LNCaP clone FGC (cell line): Measurements from ENCODE around the gene CAMK2D.

ENCODE experiments used
- DNase-seq: peaks from one replicate; pipeline ENCODE4 v3.0.0-alpha.2; 2011; ENCODE audit warnings: low read depth
- H3K4me3 ChIP-seq: 2 replicates; pipeline ENCODE4 v1.5.1; 2011; ENCODE audit warnings: mild to moderate bottlenecking, low read depth, low read length, control low read depth
- CTCF ChIP-seq: IDR thresholded peaks from 2 replicates; pipeline ENCODE4 v1.5.1; 2012; ENCODE audit warnings: mild to moderate bottlenecking; ENCODE audit not compliant: control insufficient read depth, insufficient read depth; ENCODE audit errors: extremely low read depth

The CAMK2D gene

DNA sequence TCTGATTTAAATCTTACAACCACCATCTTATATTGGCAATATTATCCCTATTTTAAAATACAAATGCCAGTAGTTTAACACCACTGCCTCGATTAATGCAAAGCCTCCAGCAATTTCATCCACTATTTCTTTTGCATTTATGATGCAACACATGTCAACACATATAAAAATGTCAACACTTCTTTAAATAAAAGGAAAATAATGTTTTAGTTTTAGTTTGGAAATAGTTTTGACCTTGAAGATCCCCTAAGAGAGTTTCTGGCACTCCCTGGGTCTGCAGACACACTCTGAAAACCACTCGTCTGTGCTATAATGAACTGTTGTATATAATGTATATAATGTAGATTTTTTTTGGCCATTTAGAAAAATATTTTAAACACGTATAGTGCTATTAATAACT, 99.0 kb downstream of the CAMK2D start:
- TF ChIP-seq CTCF = no peak

DNA sequence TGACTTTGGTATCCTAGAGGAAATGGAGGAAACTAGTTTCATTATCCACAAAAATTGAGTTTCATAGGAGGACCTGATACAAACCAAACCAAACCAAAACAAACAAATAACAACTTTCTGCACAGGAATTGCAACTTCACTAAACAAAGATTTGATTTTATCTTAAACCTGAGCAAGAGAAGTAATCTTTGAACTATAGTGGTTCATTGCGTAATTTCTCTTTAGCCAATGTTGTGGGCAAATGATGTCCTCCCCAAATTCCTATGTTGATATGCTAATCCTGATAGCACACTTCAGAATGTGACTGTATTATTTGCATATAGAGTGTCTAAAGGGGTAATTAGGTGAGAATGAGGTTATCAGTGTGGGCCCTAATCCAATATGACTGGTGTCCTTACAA, 102.4 kb downstream of the CAMK2D start:
- no peak for TF ChIP-seq CTCF
- DNase-seq = no peak
- no peak overlapping the region for H3K4me3 ChIP-seq

More for the DNA sequence above, 99.0 kb downstream of the CAMK2D start:
- DNase-seq = no peak
- H3K4me3 ChIP-seq = no peak overlapping the region

GRCh38 chr4:113657586-113658233, 103.8 kb downstream of the CAMK2D start:
- DNase-seq = no peak
- no peak overlapping the region for H3K4me3 ChIP-seq
- TF ChIP-seq CTCF = no peak

DNA sequence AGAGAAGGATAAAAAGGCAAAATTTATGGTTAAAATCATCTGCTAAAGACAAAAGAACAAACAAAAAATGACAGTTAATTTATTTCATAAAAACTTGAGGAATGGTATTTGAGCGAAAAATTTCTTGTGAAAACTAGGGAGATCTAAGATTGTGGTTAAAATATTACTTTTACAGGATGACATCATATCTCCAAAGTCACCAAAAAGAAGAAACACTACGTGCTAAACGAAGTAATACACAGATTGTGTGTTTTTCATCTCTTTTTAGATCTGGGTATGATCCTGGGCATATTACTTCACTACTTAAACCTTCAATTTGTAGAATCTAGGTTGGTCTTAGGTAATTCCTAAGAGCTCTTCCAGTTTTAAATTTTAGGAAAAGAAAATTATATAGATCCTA, 107.7 kb downstream of the CAMK2D start:
- TF ChIP-seq CTCF = no peak
- no peak overlapping the region for H3K4me3 ChIP-seq
- no peak for DNase-seq

- no peak for DNase-seq
- H3K4me3 ChIP-seq = no peak overlapping the region
- TF ChIP-seq CTCF = no peak
These were observed 115.1 kb downstream of the CAMK2D start for GRCh38 chr4:113646442-113646822.

DNA sequence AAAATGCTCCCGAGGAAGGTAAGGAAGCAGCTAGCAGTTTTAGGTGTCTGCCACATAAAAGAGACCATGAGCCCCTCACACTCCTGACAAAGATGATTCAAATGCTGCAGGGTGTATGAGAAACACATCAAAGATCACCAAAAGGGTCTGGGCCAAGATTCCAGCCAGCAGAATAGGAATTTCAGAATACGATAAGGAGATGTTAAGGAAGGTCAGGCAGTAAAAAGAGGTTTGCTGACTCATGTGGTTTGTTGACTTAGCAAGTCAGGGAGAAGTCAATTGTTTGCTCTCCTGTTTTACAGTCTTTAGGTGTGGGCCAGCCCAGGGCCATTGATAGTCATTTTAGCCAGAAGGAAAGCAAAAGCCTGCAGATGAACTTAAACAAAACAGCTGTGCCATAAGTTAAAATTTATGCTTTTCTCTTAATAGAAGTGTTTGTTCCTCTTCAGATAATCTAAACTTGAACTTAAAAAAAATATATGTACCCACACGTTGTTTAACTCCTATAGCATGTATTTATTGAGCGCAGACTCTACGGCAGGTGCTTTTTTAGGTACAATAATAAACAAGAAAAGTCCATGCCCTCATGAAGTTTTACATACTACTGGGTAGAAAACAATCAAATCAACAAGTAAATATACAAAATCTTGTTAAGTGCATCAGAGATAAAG, 115.6 kb downstream of the CAMK2D start:
- peak; percentile 92 for DNase-seq
- TF ChIP-seq CTCF = no peak
- no peak overlapping the region for H3K4me3 ChIP-seq

DNA sequence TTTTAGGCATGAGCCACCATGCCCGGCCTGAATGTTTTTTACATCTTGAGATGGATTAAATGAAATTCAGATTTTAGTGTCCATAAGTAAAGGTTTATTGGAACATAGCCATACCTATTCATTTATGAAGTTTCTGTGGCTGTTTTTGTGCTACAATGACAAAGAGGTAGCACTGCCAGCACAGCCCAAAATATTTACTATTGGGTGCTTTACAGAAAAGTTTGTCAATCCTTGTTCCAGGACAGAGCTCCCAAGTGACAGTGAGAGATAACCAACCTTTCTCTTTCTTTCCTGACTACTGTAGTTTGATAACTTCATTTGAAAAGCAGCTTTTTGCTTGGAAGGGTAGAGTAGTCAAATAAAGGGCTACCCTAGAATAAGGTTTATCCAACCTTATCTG, 116.2 kb downstream of the CAMK2D start:
- no peak overlapping the region for H3K4me3 ChIP-seq
- DNase-seq = no peak
- no peak for TF ChIP-seq CTCF
